Activated CD8-positive, alpha-beta memory T cell treated with anti-CD3 and anti-CD28 coated beads, Interleukin-2, amount 50 U/mL, for 48 hours (primary cell): ENCODE measurements around the gene CSTF3.

ENCODE experiments used
- DNase-seq: peaks from one replicate; pipeline ENCODE4 v3.0.0-alpha.2; 2020

The CSTF3 gene

DNA sequence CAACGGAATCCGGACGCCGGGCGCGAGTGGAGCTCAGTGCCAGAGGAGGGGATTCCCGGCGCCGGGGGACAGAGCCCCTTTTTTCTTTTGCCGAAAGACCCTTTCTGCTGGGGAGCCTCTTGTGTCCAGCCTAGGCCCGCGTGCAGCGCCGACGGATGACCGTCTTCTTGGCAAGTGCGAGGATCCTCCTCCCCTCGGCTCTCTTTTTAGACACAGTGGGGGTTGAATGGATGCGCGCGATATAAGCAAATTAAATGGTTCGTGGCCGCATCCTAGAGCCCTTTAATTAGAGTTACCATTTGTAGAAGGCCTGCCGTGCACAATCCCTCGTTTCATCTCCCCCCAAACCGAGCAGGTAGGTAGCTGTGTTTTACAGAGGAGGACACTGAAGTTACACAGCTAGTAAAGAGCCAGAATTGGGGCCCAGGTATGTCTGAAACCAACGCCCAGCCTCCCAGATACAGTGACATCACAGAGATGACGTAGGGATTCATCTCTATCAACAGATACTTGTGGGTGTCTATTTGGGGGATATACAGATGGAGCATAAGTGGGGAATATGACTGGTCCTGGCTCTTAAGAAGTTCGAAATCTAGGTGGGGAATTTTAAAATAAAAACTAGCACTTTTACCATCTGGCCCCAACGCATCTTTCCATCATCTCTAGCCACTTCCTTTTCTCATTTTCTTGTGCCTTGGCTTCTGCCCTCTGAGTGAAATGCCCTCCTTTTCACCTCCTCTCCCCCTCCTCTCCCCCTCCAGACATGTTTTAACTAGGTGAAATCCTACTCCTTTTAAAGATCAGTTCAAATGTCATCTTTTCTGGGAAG is 121.0 kb downstream of the CSTF3 start:
- peak; percentile 65 for DNase-seq

GRCh38 chr11:33039274-33040032 is 121.8 kb downstream of the CSTF3 start, which contains the start of gene TCP11L1:
Gene TCP11L1 (plus strand): TSS chr11:33039572. CDS start chr11:33043774, 4,202 bp downstream.
- peak; percentile 89 for DNase-seq

GRCh38 chr11:33035011-33035410 is 126.3 kb downstream of the CSTF3 start:
- DNase-seq, result no peak
